HuH-7.5 (cell line): Measurements from ENCODE around the gene ZFYVE21.
"Not testable (repeated sequence)": the region's sequence is repeated elsewhere in the genome, so short reads cannot be mapped to it uniquely, and the experiment has no call there.

Experiments used
- DNase-seq: peaks from one replicate; pipeline ENCODE4 v3.0.0; 2011; ENCODE audit warnings: low spot score

The ZFYVE21 gene

DNA sequence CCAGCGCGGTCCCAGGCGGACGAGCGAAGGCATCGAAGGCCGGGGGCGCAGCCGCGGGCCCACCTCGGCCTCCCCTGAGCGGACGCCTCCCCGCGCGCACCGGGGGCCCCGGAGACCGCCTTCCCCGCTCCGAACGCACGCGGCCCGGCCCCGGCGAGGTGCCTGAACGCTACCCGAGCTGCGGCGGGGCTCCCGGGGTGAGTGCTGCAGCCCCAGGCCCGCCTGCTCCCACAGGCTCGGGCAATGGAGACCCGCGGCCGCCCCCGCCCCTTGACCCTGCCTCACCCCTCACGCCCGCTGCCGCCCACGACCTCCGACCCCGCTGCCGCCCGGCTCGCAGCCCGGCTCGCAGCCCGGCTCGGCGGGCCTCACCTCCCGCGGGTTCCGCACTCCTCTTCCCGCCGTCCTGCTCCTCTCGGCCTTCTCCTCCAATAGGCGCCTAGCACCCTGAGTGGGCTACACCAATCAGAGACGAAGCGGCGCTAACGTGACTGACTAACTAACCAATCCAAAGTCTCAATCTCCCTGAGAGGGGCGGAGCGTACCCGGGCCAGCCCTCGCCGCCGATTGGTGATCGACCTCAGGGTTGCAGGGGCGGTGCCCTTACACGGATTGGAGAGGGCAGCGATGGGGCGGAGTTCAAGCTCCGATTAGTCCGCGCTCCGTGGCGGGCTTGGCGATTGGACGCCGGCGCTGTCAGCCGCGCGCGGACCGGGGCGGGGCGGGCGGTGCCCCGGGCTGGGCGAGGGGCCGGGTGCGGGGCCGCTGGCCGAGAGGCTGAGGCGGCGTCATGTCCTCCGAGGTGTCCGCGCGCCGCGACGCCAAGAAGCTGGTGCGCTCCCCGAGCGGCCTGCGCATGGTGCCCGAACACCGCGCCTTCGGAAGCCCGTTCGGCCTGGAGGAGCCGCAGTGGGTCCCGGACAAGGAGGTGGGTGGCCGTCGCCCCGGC is at the start of gene ZFYVE21, which contains the start of gene XRCC3:
Gene ZFYVE21 (plus strand): TSS at position 759 of the 949 bp plus-strand sequence. CDS start 32 bp downstream, at position 791.
Gene XRCC3 (minus strand): TSS at position 400 of the 949 bp plus-strand sequence. CDS start 4,364 bp downstream, outside the sequence.
- DNase-seq = peak; percentile 100

DNA sequence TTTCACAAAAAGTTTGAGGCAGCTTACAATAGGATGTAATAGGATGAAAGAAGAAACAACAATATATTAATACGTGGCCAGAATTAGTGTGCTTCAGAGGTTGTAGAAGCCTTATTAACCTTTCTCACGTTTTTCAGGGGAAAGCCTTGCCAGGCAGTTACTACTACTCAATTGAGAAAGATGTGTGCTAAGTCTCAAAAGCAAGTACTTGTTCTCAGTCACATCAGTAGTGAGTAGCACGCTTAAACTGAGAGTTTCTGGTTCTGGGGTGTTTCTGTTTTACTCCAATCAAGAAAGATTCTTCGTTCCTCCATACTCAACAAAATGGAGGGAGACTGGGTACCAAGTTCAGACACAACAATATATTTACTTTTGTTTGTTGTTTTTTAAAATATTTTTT is 47.9 kb upstream of the ZFYVE21 start:
- no peak for DNase-seq

DNA sequence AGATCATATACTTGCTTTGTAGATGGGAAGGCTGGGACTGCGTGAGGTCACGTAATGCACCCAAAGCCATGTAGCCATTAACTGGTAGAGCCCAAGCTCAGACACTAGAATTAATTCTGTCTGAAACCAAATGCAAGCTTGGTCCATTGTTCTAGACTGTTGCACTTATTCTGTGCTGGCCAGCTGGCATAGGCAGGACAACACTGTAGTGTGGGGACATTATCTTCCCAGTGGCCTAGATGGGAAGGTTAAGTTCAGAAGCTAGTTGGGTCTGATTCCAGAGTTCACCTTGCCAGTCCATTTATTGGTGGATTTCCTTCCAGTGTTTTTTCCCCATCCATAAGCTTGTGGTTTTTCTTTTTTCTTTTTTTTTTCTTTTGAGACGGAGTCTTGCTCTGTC is 47.5 kb upstream of the ZFYVE21 start:
- no peak for DNase-seq

DNA sequence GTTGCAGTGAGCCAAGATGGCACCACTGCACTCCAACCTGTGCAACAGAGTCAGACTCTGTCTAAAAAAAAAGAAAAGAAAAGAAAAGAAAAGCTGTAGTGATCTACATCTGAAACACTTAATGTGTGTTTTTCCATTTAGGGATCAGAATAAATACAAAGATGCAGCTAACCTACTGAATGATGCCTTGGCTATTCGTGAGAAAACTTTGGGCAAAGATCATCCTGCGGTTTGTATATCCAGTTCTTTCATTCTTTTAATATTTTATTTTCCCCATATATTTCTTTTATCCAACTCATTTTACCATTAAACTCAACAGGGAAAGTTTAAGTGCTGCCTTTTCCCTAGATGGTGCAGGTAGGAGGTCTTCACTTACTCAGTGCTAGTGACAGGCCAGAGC is 46.2 kb upstream of the ZFYVE21 start:
- no peak for DNase-seq

DNA sequence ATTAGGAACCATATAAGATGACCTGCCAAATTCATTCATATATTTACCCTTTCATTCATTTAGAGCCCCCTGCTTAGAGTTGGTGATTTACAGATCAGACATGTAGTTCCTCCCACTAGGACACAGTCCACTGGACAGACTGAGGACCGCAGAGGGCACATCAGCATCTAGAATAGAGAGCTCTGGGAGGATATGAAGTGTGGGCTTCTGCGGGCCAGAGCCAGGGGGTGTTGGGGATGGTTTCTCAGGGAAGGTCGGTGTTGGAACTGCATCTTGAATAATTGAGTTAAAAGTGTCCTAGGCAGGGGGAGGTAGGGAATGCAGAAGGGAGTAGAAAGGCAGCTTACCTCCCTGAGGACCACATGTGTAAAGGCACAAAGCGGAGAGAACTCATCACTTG is 43.7 kb upstream of the ZFYVE21 start:
- DNase-seq = no peak

DNA sequence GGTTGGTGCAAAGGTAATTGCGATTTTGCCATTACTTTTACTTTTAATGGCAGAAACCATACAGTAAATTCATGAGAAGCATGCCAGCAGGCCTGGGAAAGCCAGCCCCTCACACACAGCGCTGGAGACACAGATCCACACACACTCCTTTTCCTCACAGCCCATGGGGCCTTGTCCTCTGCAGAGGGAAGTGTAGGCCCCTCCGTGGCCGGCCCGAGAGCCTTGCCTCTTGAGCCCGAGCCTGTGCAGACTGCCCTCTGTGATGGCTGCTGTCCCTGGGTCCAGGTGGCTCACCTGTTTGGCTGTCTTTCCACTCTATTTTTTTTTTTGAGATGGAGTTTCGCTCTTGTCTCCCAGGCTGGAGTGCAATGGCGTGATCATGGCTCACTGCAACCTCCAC is 39.7 kb upstream of the ZFYVE21 start:
- no peak for DNase-seq

DNA sequence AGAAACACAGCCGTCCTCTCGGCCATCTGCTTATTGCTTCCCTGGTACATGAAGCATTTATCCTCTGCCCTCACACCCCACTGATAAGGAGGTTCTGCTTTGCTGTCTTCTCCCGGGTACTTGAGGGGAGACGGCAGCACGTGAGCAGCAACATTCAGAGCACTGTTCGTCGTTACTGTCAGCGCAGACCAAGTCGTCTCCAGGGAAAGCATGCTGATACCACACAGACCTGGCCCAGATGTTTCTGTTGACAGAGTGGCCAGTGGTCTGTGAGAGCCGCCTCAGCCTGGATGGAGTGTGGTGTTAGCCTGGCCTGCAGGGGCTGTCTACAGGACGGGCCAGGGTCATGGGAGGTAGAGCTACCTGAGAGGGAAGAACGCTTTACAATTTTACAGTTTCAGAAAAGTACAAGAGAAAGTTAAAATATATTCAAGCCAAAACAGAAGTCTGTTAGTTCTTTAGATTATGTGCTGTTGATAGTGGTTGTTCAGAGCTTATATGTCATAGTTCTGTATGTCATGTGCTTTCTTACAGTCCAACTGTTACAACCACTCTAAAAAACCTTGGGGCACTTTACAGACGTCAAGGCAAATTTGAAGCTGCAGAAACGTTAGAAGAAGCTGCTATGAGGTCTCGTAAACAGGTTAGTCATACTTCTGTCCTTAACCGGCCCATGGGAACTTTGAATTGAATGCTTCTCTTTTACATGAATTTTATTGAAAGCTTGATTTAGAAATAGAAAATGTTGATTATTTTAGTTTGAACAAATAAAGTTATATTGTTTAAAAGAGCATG is 38.5 kb upstream of the ZFYVE21 start:
- no peak for DNase-seq

DNA sequence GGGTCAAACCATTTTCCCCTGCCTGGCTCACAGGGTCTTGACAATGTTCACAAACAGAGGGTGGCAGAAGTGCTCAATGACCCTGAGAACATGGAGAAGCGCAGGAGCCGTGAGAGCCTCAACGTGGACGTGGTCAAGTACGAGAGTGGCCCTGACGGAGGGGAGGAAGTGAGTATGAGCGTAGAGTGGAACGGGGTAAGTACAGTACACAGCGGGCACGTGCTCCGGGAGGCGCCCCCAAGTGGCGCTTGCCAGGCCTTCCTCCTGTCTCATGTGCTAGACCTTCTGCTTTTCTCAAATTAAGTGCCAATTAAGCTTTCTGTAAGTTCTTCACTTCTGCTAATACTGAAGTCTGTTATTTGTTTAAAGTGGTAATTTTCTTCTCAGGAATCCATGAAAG is 36.3 kb upstream of the ZFYVE21 start:
- DNase-seq = no peak

DNA sequence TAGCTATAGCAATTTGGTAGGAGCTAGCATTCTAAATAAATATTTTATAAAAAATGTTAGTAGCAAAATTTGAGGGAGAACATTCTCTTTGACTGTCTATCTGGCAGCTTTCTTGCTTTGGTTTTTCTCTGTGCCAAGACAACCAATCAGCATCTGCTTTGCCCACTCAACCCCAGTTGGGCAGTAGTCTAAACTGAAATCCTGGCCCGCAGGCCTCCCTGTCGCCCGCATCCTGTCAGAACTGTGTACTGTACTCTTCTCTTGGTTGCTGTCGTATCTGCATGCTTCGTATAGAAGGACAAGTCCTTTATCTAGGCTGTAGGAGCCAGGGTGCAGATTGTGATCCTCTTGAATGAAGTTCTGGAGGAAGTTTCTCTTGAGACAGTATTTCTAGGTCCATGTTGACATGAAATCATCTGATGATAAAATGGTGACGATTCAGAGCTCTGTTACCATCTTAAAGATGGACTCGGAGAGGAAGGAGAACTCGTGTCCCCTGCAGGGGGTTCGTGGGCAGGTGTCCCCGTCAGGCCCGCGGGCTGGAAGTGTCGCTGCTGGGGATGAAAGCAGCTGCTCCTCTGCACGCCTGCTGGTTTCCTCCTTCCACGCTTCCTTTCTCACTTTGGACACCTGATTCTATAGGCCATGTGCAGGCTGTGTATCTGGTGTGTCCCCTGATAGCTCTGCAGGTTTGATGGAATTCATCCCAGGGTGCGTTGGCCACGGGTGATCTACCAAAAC is 34.9 kb upstream of the ZFYVE21 start:
- DNase-seq = no peak

DNA sequence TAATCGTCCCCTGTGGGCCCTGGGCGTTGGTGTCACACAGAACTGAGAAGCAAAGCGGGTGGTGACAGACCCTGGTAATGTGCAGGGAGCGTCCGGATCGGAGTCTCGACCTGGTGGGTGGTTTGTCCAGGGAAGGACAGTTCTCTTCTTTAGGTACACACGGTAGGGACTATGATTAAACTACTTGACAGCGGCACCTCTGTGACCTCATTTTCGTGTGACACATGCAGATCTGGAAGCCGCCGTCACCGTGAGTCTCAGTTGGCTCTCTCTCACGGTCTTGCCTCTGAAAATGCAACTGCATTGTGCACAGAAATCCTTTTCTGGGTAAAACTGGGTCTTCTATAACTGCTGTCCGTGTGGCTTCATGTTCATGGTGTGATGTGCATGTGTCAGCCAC is 32.5 kb upstream of the ZFYVE21 start:
- no peak for DNase-seq

DNA sequence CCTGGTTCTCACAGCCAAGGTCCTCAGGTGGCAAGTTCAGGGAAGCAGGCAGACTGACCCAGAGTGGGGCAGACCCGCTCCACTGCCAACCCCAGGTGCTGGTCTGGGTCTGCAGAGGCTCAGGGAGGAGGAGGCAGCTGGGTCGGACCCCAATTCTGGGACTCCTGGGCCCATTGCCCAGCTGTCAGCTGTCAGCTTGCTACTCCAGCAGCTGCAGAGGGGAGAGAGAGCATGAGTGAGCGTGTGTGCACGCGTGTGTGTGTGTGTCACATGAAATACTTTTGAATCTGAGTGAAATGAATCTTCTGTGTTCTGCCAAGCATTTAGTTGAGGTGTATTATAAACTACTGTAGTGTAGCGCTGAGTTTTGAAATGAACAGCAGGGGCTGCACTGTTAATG is 31.1 kb upstream of the ZFYVE21 start:
- DNase-seq = no peak

DNA sequence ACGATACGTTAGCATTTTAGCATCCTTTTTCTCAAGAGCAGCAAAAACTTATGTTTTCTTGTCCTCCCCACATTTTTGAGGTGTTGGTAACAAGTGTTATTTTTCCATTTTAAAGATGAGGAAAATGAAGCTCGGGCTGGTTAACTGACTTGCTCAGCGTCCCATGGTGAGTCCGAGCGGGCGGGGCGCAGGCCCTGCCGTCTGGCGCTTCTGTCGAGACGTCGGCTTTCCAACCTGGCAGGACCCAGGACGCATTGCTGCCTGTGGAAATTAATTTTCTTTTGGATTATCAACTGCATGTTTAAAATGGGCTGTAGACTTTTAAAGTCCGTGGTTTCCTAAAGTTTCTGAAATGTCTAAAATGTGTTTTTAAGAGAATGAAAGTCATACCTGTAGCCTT is 30.7 kb upstream of the ZFYVE21 start:
- no peak for DNase-seq

DNA sequence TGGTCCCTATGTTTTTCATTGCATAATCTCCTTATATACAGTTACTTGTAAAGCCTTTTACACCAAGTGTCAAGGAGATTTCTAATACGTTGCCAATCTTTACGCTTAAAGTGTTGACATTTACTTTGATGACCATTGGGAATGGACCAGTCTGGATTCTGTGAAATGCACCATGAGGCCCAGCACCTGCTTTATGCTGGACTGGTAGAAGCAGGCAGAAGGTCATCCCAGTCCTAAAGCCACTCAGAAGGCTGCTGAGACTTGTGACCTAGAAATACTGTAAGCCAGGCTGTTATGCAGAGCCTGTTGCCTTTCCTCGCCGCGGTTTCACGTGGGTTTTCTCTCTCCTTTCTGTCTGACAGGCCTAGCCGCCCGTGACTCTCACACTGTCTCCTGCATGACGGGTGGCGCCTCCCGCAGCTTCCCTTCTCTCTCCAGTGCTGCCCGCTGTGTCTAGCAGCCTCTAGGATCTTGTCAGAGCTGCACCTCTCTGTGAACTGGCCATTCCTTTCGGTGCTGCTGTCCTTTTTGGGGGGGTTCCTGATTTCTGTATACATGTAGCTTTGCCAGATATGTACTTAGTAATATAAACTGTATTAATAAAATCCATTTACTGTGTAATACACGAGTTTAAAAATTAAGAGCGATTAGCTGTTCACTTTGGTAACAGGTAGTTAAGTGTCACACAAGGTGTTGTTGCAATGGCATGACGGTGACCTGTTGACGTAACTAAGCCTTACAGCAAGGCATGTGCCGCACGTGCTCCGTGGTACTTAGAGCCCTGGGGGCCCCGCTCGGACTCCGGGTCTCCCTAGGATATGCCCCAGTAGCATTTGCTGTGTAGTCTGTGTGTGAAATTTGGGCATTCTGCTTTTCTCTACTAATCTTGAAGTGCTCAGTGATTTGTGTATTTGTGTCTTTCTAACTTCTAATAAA is 30.1 kb upstream of the ZFYVE21 start:
- DNase-seq = no peak

DNA sequence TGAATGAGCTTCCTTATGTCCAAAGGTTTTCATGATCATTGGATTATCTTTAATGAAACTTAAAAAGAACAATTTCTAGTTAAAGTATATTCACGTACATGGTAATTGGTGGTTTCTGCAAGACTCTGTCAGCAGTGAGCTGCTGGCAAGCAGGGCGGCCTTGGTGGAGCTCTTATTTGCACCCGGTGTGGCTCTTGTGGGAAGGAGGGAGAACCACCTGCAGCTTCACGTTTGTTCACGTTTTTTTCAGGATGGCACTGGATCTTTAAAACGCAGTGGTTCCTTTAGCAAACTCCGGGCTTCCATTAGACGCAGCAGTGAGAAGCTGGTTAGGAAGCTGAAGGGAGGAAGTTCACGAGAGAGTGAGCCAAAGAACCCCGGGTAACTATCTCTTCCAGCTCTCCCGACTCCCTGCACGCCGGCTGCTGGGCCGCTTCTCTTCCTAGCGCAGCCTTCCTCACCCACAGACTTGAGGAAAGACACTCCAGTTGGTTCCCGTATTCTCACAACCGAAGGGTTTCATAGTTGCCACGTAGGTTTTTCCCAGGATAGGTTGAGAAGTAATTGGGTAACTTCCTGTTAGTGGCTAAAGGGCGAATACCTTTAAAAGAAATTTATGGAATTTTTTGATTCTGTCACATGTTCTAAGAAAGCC is 28.7 kb upstream of the ZFYVE21 start:
- DNase-seq = no peak

DNA sequence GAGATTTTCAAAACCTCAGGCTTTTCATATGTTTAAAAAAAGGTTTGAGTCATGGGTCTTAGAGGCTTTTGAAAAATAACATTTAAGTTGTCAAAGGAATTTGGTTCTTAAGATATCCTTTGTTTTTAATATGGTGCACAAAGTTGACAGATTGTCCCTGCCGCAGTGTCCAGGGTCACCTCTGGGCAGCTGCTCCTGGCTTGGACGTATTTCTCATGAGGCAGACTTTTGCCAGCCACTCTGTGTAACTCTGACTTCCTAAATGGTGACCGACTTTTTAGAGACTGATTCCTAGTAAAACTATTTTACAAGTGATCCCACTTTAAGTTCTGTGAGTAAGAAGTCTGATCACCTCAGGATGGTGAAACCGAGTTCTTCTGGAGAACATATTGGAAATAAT is 27.9 kb upstream of the ZFYVE21 start:
- no peak for DNase-seq

DNA sequence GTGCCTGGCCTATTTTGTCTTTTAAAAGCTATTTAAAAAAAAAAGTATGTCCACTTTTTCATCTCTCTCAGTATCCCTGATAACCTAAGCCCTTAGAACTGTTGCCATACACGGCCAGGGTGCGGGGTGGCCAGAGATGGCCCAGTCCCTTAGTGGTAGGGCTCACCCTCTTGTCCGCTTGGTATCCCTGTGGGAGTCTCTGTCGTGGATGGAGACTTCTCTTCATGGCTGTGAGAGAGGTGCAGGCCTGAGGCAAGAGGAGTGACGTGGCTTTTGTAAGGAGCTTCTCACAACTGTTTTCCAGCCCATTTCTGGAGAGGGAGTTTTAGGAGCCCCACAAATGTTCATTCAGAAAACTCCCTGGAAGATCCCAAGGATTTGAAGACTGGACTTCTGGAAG is 27.2 kb upstream of the ZFYVE21 start:
- no peak for DNase-seq

DNA sequence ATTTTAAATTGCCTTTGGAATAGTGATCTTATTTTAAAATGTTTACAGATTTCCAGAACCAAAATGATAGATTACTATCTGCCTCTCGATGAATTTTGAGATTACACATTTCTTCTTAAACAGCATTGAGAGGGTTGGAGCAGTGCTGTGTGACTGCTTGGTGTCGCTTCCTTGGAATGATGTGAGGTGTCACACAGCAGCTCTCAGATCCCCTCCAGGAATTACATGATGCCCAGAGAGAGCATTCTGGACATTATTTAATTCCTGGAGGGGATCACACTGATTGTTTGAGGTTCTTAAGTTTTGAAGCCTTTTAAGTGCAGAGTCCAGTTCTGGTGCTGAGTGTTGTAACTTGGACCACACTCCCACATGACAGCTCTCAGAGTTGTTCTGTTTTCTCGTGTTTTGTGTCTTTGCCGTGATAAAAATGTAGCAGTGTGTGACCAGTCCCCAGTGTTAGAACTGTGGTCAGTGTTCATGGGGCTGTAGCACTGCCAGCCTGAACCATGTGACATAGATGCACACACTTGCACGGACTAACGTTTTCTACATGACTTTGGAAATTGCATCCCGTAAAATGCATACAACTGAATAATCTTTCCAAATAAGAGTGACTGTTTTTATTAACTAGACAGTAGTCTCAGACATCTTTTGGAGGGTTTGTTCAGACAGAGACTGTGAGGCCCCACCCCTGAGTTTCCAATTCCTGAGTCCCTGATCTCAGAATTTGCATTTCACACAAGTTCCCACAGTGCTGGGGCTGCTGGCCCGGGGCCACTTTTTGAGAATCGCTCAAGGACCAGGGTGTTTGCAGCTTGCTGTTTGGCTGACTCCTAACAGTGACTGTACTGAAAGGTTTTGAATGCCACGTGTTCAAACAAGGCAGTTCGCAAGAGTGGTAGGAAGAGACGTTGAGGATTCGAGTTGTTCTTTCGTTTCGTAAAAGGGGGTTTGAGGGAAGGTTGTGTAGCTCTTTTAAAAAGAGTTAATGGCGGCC is 26.4 kb upstream of the ZFYVE21 start:
- DNase-seq = no peak

DNA sequence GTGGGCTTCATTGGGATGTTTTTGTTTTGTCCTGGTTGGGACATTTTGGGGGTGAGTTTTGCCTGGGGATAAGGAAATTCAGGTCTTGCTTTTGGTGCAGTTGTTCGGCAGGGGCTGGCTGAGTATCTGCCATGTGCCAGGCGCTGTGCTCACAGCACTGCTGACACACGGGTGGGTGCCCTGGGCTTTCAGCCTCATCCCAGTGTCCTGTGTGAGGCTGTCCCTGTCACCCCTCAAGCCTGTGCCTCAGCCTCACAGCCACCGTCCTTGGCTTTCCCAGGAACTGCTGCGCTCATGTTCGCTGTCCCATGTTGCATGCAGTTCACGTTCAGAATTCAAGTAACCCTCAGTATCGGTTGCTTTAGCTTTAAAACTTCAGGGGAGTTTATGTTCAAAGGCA is 25.3 kb upstream of the ZFYVE21 start:
- DNase-seq = no peak

DNA sequence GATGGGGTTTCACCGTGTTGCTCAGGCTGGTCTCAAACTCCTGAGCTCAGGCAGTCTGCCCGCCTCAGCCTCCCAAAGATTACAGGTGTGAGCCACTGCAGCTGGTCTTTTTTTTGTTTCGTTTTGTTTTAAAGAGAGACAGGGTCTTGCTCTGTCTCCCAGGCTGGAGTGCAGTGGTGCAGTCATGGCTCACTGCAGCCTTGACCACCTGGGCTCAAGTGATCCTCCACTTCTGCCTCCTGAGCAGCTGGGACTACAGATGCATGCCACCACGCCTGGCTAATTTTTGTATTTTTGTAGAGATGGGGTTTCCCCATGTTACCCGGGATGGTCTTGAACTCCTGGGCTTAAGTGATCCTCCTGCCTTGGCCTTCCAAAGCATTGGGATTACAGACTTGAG is 24.0 kb upstream of the ZFYVE21 start:
- DNase-seq = not testable (repeated sequence)
